ENCODE measurements around the gene SHMT1. TPM values are rescaled to one million over a fixed set of nuclear protein-coding genes. Genes with fewer than 3 reads are reported as not detected.
"Not testable (repeated sequence)": the region's sequence is repeated elsewhere in the genome, so short reads cannot be mapped to it uniquely, and the experiment has no call there.

Gene SHMT1
- polyA plus RNA-seq, 4 donors = 19.2 to 202 (median 75.4) TPM

GRCh38 chr17:18381158-18381952 is 18.0 kb upstream of the SHMT1 start:
- WGBS, 3 donors = 65 to 84% (median 77%) methylated on average over 23 of the region's 23 CpGs
- no peaks in the 10 kb centered on the region for H3K36me3 ChIP-seq (ENCODE audit: control insufficient read depth in 3 of 3, insufficient read depth in 2 of 3, low read depth in 1 of 3, low read length in 3 of 3)
- peaks cover 0 to 8% (median 2%) of the 10 kb centered on the region in 3 donors for H3K4me1 ChIP-seq (ENCODE audit: control insufficient read depth in 3 of 3, insufficient read depth in 2 of 3, low read depth in 1 of 3, low read length in 2 of 3)
- H3K9me3 ChIP-seq (ENCODE audit: control insufficient read depth in 2 of 2, insufficient read depth in 1 of 2, low read depth in 1 of 2, low read length in 1 of 2) = no peaks in the 10 kb centered on the region
- DNase-seq = peak in 1 of 2 donors; percentile 61
- H3K4me3 ChIP-seq (ENCODE audit: low read depth in 1 of 3, low read length in 3 of 3) = no peak overlapping the region
- FAIRE-seq = no peak
- peaks cover 0 to 16% (median 0%) of the 10 kb centered on the region in 3 donors for H3K27me3 ChIP-seq (ENCODE audit: control insufficient read depth in 3 of 3, insufficient read depth in 3 of 3, low read length in 3 of 3)
- H3K27ac ChIP-seq (ENCODE audit: low read depth in 1 of 3, low read length in 2 of 3) = no peak overlapping the region

- Histone ChIP-seq H3K9me3 (ENCODE audit: control insufficient read depth in 2 of 2, insufficient read depth in 1 of 2, low read depth in 1 of 2, low read length in 1 of 2) (peaks cover 0 to under 1% of the 10 kb centered on the region in 2 donors), H3K27me3 (ENCODE audit: control insufficient read depth in 3 of 3, insufficient read depth in 3 of 3, low read length in 3 of 3) (peaks cover 0 to 16% (median 0%) of the 10 kb centered on the region in 3 donors), H3K4me1 (ENCODE audit: control insufficient read depth in 3 of 3, insufficient read depth in 2 of 3, low read depth in 1 of 3, low read length in 2 of 3) (peaks cover 0 to 8% (median 2%) of the 10 kb centered on the region in 3 donors), H3K4me3 (ENCODE audit: low read depth in 1 of 3, low read length in 3 of 3) (no peak overlapping the region), H3K36me3 (ENCODE audit: control insufficient read depth in 3 of 3, insufficient read depth in 2 of 3, low read depth in 1 of 3, low read length in 3 of 3) (no peaks in the 10 kb centered on the region), H3K27ac (ENCODE audit: low read depth in 1 of 3, low read length in 2 of 3) (no peak overlapping the region)
- no peak for DNase-seq
- 55 to 66% (median 62%) methylated on average over 13 to 15 of the region's 15 CpGs for WGBS, 3 donors
- no peak for FAIRE-seq
These were observed 17.3 kb upstream of the SHMT1 start for GRCh38 chr17:18380471-18381157.

GRCh38 chr17:18379246-18380146 is 16.1 kb upstream of the SHMT1 start:
- FAIRE-seq (no peak), DNase-seq (peak in 1 of 2 donors; percentile 20)
- H3K27me3 ChIP-seq (ENCODE audit: control insufficient read depth in 3 of 3, insufficient read depth in 3 of 3, low read length in 3 of 3) = peaks cover 0 to 16% (median 0%) of the 10 kb centered on the region in 3 donors
- peaks cover 2 to 5% of the 10 kb centered on the region in 2 donors for H3K9me3 ChIP-seq (ENCODE audit: control insufficient read depth in 2 of 2, insufficient read depth in 1 of 2, low read depth in 1 of 2, low read length in 1 of 2)
- no peak overlapping the region for H3K27ac ChIP-seq (ENCODE audit: low read depth in 1 of 3, low read length in 2 of 3)
- no peak overlapping the region for H3K4me3 ChIP-seq (ENCODE audit: low read depth in 1 of 3, low read length in 3 of 3)
- no peaks in the 10 kb centered on the region for H3K36me3 ChIP-seq (ENCODE audit: control insufficient read depth in 3 of 3, insufficient read depth in 2 of 3, low read depth in 1 of 3, low read length in 3 of 3)
- WGBS, 3 donors = 76 to 79% (median 78%) methylated on average over 16 of the region's 16 CpGs
- peaks cover 0 to 8% (median 2%) of the 10 kb centered on the region in 3 donors for H3K4me1 ChIP-seq (ENCODE audit: control insufficient read depth in 3 of 3, insufficient read depth in 2 of 3, low read depth in 1 of 3, low read length in 2 of 3)

- H3K4me3 ChIP-seq (ENCODE audit: low read depth in 1 of 3, low read length in 3 of 3); H3K36me3 ChIP-seq (ENCODE audit: control insufficient read depth in 3 of 3, insufficient read depth in 2 of 3, low read depth in 1 of 3, low read length in 3 of 3); H3K27ac ChIP-seq (ENCODE audit: low read depth in 1 of 3, low read length in 2 of 3); H3K4me1 ChIP-seq (ENCODE audit: control insufficient read depth in 3 of 3, insufficient read depth in 2 of 3, low read depth in 1 of 3, low read length in 2 of 3); FAIRE-seq; DNase-seq; H3K9me3 ChIP-seq (ENCODE audit: control insufficient read depth in 2 of 2, insufficient read depth in 1 of 2, low read depth in 1 of 2, low read length in 1 of 2): not testable (repeated sequence)
- WGBS, 3 donors = 85 to 91% (median 90%) methylated on average over 5 of the region's 5 CpGs
- H3K27me3 ChIP-seq (ENCODE audit: control insufficient read depth in 3 of 3, insufficient read depth in 3 of 3, low read length in 3 of 3) = peaks cover 0 to 12% (median 0%) of the 10 kb centered on the region in 3 donors
These were observed 15.3 kb upstream of the SHMT1 start for GRCh38 chr17:18378614-18379013.

GRCh38 chr17:18378205-18378505 is 14.8 kb upstream of the SHMT1 start:
- FAIRE-seq = no peak
- Histone ChIP-seq H3K36me3 (ENCODE audit: control insufficient read depth in 3 of 3, insufficient read depth in 2 of 3, low read depth in 1 of 3, low read length in 3 of 3) (no peaks in the 10 kb centered on the region), H3K27ac (ENCODE audit: low read depth in 1 of 3, low read length in 2 of 3) (peak overlapping the region in 1 of 3 donors; percentile 79), H3K27me3 (ENCODE audit: control insufficient read depth in 3 of 3, insufficient read depth in 3 of 3, low read length in 3 of 3) (peaks cover 0 to 12% (median 0%) of the 10 kb centered on the region in 3 donors), H3K9me3 (ENCODE audit: control insufficient read depth in 2 of 2, insufficient read depth in 1 of 2, low read depth in 1 of 2, low read length in 1 of 2) (peaks cover 2 to 5% of the 10 kb centered on the region in 2 donors), H3K4me1 (ENCODE audit: control insufficient read depth in 3 of 3, insufficient read depth in 2 of 3, low read depth in 1 of 3, low read length in 2 of 3) (peaks cover 0 to 8% (median 2%) of the 10 kb centered on the region in 3 donors), H3K4me3 (ENCODE audit: low read depth in 1 of 3, low read length in 3 of 3) (no peak overlapping the region)
- 93 to 100% (median 95%) methylated on average over 2 of the region's 2 CpGs for WGBS, 3 donors
- DNase-seq = no peak

- peak; percentile 51 to 93 for DNase-seq
- Histone ChIP-seq H3K27me3 (ENCODE audit: control insufficient read depth in 3 of 3, insufficient read depth in 3 of 3, low read length in 3 of 3) (peaks cover 0 to 12% (median 0%) of the 10 kb centered on the region in 3 donors), H3K9me3 (ENCODE audit: control insufficient read depth in 2 of 2, insufficient read depth in 1 of 2, low read depth in 1 of 2, low read length in 1 of 2) (peaks cover 2 to 5% of the 10 kb centered on the region in 2 donors), H3K27ac (ENCODE audit: low read depth in 1 of 3, low read length in 2 of 3) (peak within 1 kb of the TSS in 2 of 3 donors; percentile 50 to 79), H3K4me3 (ENCODE audit: low read depth in 1 of 3, low read length in 3 of 3) (no peak within 1 kb of the TSS), H3K4me1 (ENCODE audit: control insufficient read depth in 3 of 3, insufficient read depth in 2 of 3, low read depth in 1 of 3, low read length in 2 of 3) (peaks cover 0 to 8% (median 2%) of the 10 kb centered on the region in 3 donors), H3K36me3 (ENCODE audit: control insufficient read depth in 3 of 3, insufficient read depth in 2 of 3, low read depth in 1 of 3, low read length in 3 of 3) (no peaks in the 10 kb centered on the region)
- FAIRE-seq = no peak
- WGBS, 3 donors = 10 to 47% (median 35%) methylated on average over 20 of the region's 20 CpGs
These were observed 14.3 kb upstream of the SHMT1 start, which contains the start of gene EVPLL for GRCh38 chr17:18377437-18378204. Gene EVPLL, plus strand, starts transcription at chr17:18377778. Its CDS starts 3,160 bp downstream, at chr17:18380938.

- Histone ChIP-seq H3K27ac (ENCODE audit: low read depth in 1 of 3, low read length in 2 of 3) (no peak overlapping the region), H3K36me3 (ENCODE audit: control insufficient read depth in 3 of 3, insufficient read depth in 2 of 3, low read depth in 1 of 3, low read length in 3 of 3) (no peaks in the 10 kb centered on the region), H3K4me3 (ENCODE audit: low read depth in 1 of 3, low read length in 3 of 3) (no peak overlapping the region), H3K27me3 (ENCODE audit: control insufficient read depth in 3 of 3, insufficient read depth in 3 of 3, low read length in 3 of 3) (no peaks in the 10 kb centered on the region), H3K9me3 (ENCODE audit: control insufficient read depth in 2 of 2, insufficient read depth in 1 of 2, low read depth in 1 of 2, low read length in 1 of 2) (peaks cover 2 to 5% of the 10 kb centered on the region in 2 donors), H3K4me1 (ENCODE audit: control insufficient read depth in 3 of 3, insufficient read depth in 2 of 3, low read depth in 1 of 3, low read length in 2 of 3) (peaks cover 0 to 8% (median 2%) of the 10 kb centered on the region in 3 donors)
- no peak for DNase-seq
- 86 to 90% (median 90%) methylated on average over 7 of the region's 7 CpGs for WGBS, 3 donors
- FAIRE-seq = no peak
These were observed 10.9 kb upstream of the SHMT1 start for GRCh38 chr17:18374216-18374615.
